Amniotic stem cell (primary cell): ENCODE data around the gene FRMPD2.

ENCODE experiments used
- DNase-seq: peaks from one replicate; lab custom pipeline; 2025; lab: John Stamatoyannopoulos, UW

Gene FRMPD2

DNA sequence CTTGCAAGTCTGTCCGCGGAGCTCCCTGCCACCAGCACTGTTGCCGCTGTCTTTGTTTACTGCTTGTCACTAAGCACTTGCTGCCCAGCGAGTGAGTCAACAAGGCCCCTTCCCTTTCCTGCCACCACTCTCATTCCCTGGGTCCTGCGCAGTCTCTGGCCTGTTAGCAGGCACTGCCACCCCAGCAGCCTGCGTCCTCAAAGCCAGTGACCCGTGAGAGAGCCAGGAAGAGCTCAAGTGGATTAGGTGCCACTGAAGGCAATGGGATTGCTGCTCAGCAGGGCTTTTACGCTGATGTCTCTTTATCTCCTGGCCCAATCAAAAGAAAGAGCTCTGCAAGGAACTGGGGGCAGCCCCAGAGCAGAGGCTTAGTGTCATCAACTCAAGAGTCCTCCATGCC lies at the start of gene FRMPD2:
Gene FRMPD2, minus strand, starts transcription at position 61 of the 400 bp plus-strand sequence. CDS start 129 bp downstream, outside the sequence.
- no peak for DNase-seq

DNA sequence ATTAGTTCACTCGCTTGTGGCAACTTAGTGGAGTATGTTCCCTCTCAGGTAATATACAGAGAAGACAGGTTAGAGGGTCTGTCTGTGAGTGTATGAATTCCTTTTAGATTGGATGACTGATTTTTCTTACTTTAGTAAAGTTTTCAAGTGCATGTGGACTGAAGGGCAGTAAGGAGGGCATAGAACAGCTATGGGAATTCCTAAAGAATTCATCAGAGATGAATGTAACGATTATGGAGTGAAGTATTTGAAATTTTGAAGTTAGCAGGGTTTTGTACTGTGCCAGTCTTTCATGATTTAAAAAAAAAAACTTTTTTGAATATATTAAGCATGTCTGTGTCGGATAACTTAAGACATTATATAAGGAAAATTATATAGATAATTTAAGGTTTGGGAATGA lies 47.5 kb upstream of the FRMPD2 start:
- no peak for DNase-seq

- no peak for DNase-seq
These were observed 43.0 kb upstream of the FRMPD2 start for GRCh38 chr10:48317321-48317990.

- DNase-seq = no peak
These were observed 41.7 kb upstream of the FRMPD2 start for GRCh38 chr10:48316236-48316635.

GRCh38 chr10:48314107-48314506 lies 39.6 kb upstream of the FRMPD2 start:
- DNase-seq = no peak

DNA sequence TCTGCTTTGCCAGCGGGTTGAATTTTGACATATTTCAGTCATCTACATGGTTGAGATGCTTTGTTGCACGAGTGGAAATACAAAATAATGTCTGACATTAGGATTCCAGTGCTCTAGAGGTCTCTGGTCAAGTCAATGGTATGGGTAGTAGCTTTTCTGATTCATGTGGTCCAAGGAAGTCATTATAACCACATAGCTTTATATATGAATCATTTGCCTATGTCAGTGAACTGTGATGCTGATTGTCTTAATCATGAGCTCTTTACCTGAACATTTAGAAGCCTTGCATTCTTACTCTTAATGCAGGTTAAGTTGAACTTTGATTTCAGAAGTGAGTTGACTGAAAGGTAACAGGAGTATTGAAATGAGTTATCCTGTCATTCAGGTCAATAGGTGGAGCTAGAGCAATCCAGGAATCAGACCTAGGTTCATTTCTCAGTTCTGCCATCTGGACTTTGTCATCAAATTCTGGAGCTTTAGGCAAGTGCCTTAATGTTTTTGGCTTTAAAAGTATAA lies 35.3 kb upstream of the FRMPD2 start:
- DNase-seq = no peak

DNA sequence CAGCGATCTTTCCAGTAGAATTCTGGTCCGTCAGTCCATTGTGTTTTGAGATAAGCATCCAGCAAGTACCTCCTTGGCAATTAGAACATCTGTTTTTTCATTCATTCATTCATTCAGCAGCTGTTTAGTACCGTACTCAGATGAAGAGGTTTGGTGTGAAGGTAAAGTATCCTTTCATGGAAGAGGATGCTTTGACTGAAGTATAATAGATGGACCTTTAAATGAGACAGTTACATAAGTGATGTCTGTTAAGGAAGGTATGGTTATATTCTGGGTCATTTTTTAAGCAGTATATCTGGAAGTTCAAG lies 33.2 kb upstream of the FRMPD2 start:
- DNase-seq = no peak

GRCh38 chr10:48306870-48307710 lies 32.6 kb upstream of the FRMPD2 start:
- no peak for DNase-seq

DNA sequence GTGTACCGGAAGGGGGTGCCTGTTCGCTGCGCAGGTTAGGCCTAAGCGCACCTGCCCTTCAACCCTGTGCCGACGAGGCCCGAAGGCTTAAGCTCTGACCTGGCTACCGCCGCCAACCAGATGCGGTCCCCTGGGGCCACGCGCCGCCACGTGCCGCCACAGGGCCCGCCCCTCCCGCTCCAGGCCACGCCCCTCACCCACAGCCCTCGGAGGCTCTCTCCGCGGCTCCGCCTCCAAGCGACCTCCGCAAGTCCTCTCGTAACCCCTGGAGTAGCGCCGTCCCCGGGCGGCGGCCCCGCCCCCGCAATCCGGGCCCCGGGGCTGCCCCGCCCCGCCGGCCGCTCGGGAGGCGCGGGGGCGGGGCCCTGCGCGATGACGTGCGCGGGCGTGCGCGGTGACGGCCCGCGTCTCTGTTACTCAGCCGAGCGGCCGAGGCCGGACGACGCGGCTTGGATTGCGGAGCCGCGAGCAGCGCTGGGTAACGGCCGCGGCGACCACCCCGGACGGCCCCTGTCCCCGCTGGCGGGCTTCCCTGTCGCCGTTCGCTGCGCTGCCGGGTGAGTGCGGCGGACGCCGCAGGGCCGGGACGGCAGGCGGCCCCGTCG lies 31.9 kb upstream of the FRMPD2 start, which contains the start of gene MAPK8:
Gene MAPK8, plus strand, starts transcription at position 413 of the 605 bp plus-strand sequence. CDS start 94,984 bp downstream, outside the sequence.
- DNase-seq = peak; percentile 84

GRCh38 chr10:48305905-48306264 lies 31.4 kb upstream of the FRMPD2 start:
- DNase-seq = no peak

DNA sequence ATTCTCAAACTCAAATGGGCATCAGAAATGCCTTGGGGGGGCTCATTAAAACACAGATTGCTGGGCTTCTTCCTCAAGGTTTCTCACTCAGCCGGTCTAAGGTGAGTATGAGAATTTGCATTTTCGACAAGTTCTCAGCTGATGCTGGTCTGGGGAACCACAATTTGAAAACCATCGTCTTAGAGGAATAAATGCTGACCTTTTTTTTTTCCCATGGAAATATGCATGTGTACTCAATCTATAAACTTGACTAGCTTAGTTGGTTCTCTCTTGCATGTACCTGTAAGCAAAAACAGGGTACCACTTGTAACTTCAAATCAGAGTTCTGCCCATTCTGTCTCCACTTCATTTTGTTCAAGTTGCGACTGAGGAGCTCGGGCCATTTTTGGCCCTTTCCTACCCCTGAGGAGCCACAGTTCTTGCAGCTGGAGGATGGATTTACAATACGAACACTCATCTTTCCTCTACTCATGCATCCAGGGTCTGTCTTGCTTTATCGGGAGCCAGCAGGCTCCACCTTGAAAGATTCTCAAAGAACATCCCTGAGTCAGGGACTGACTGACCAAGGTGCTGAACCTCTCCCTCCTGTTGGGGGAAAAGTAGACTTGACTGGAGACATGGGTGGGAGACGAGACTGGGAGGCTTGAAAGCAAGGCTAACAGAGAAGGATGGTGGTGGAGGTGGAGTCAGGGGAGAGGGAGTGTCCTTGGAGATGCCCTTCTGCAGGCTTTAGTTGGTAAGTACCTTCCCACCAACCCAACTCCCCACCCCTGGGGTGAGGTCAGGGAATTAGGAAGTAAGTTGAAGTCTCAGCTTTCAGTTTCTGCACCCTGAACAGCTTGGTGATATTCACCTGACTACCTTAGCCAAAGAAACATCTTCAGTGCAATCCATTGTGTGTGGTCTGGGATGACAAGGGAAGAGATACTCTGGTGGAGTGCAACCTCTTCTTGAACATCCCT lies 28.3 kb upstream of the FRMPD2 start:
- DNase-seq = no peak

GRCh38 chr10:48300556-48300955 lies 26.1 kb upstream of the FRMPD2 start:
- no peak for DNase-seq

GRCh38 chr10:48299692-48300091 lies 25.2 kb upstream of the FRMPD2 start:
- DNase-seq = no peak

- no peak for DNase-seq
These were observed 24.6 kb upstream of the FRMPD2 start for GRCh38 chr10:48299066-48299465.

DNA sequence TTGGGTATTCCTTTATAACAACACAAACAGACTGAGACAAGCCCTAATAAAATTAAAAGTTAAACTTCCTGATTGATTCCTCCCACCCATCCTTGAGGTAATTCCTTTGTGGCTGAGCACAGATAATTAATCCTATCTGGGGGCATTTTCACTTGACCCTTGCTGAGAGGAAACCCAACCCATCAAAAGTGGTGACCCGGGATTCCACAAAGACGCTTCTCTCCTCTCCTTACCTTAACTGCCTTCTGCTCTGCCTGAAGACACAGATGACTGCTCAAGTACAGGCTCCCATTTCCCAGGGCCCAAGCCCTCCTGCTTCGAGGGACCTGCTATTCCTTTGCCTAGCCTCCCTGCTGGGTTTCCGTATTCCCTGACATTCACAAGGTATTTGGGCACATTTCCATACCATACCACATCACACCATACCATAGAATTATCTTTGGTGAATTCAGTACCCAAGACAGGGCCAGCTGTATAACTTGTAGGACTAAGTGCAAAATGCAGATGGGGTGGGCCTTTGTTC lies 22.1 kb upstream of the FRMPD2 start:
- no peak for DNase-seq

DNA sequence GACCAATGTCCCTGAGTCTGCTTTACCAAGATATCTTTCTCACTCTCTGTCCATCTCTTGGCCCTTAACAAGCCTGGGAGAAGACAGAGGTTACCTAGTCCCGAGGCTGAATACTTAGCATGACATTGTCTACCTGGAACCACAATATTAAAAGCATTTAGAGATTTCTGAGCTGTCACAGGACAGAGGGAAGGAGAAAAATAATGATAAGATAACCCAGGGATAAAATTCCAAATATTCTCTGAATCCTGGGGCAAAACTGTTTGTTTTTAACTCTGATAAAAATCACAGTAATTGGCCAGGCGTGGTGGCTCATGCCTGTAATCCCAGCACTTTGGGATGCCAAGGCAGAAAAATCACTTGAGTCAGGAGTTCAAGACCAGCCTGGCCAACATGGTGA lies 19.9 kb upstream of the FRMPD2 start:
- DNase-seq = no peak

DNA sequence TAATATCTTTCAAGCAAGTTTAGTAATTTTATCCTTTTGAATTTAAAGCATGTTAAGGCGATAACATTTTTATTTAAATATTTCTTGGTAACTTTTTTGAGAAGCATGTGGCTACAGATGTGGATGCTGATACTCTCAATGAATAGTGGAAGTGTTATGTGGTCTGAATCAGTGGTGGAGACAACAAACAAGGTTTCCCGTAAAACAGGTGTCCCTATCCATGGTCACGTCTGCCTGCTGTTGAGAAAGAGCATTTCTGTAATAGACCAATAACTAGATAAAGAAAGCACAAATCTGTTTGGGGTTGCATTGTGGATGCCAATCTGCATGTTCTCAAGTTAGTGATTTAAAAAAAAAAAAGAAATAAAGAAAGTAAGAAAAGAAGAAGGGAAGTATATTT lies 18.1 kb upstream of the FRMPD2 start:
- DNase-seq = no peak

DNA sequence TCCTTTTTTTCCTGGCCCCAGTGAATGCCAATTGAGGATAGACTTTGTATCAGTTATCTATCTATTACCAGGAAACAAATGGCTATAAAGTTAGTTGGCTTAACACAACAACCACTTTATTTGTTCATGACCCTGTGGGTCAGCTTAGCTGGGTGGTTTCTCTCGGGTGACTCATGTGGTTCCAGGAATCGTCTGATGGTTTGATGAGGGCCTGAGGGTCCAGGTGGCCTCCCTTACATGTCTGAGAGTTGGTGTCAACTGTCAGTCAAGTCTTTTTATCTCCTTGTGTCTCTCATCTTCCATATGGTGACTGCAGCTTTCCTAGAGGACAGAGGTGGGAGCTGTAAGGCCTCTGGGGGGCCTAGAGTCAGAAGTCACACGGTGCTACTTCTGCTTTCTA lies 16.7 kb upstream of the FRMPD2 start:
- DNase-seq = no peak

DNA sequence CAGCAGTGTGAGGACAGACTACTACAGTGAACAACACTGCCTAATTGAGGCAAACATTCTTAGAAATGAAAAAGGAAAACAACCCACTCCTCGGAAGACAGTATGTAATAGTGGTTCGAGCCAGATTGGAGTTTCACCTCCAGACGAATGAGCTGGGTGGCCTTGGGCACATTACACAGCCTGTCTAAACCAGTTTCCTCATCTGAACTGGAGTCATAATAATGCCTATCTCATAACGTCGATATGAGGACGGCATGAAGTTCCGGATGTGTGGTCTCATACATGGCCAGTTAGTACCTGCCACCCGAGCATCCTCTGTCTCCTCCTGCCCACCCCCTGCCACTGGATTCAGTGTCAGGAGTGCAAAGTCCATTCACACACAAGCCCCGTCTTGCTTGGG lies 15.8 kb upstream of the FRMPD2 start:
- DNase-seq = no peak

DNA sequence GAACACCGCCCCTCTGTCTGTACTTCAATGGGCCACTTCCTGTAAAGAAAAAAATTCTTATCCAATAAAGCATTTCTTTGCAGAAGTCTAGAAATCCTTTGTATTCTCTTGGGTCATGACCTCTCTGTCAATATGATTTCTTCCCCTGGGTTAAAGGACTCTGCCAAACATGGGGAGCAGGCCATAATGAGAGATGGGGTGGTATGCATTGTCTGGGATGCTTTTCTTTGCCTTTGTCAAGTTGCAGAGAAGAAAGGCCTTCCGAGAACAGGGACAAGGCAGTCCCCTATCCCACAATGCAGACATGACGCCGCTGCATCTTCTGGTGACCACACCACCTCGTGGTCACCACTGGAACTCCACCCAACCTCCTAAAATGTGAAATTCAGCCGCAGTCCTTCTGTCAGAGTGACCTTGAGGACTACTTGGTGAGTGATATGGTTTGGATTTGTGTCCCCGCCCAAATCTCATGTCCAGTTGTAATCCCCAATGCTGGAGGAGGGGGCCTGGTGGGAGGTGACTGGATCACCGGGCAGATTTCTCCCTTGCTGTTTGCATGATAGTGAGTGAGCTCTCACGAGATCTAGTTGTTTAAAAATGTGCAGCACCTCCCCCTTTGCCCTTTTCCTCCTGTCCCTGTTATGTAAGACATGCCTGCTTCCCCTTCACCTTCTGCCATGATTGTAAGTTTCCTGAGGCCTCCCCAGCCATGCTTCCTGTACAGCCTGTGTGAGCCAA lies 15.2 kb upstream of the FRMPD2 start:
- DNase-seq = no peak

DNA sequence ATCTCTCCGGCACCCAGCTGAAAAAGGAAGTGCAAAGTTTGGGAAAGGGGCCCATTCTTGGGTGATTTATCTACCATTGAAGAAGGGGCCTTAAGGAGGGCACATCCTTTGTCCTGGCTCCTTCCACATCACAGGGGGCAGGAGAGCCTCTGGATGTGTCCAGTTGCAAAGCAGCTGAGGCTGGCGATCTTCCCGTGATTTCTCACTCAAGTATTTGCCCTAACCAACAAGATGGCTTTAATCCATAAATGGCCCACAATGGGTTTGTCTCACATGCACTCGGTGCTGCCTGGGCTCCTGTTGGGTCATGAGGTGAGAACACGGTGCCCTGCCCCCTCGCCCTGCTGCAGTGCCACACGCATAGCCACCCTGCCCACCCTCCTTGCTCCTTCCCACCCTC lies 14.2 kb upstream of the FRMPD2 start:
- DNase-seq = no peak
